Measurements from ENCODE around the gene PEX26.
"Not testable (repeated sequence)": the region's sequence is repeated elsewhere in the genome, so short reads cannot be mapped to it uniquely, and the experiment has no call there.

The PEX26 gene

GRCh38 chr22:18071968-18072310 lies 5.9 kb upstream of the PEX26 start:
- no peak for DNase-seq

- DNase-seq = no peak
Measured at GRCh38 chr22:18073467-18073866, 4.3 kb upstream of the PEX26 start.

- not testable (repeated sequence) for DNase-seq
Measured at GRCh38 chr22:18073927-18074326, 3.9 kb upstream of the PEX26 start.

GRCh38 chr22:18075101-18075719 lies 2.6 kb upstream of the PEX26 start:
- no peak for DNase-seq

- DNase-seq = peak; percentile 41 to 81
Measured at GRCh38 chr22:18075720-18076497, 1.9 kb upstream of the PEX26 start.

GRCh38 chr22:18077087-18077638 lies 627 bp upstream of the PEX26 start:
- DNase-seq = peak in 1 of 2 donors; percentile 14

- DNase-seq = peak; percentile 15 to 39
Measured at GRCh38 chr22:18078329-18079041, 695 bp downstream of the PEX26 start.

GRCh38 chr22:18079706-18080233 lies 2.0 kb downstream of the PEX26 start:
- DNase-seq = no peak

GRCh38 chr22:18081416-18081815 lies 3.6 kb downstream of the PEX26 start:
- no peak for DNase-seq

GRCh38 chr22:18082467-18082866 lies 4.7 kb downstream of the PEX26 start:
- DNase-seq = no peak

GRCh38 chr22:18083406-18083805 lies 5.6 kb downstream of the PEX26 start:
- DNase-seq = no peak

- no peak for DNase-seq
Measured at GRCh38 chr22:18085188-18085587, 7.4 kb downstream of the PEX26 start.

GRCh38 chr22:18087350-18087855 lies 9.6 kb downstream of the PEX26 start:
- DNase-seq = no peak

GRCh38 chr22:18088825-18089568 lies 11.2 kb downstream of the PEX26 start:
- no peak for DNase-seq

- DNase-seq = no peak
Measured at GRCh38 chr22:18090286-18090685, 12.5 kb downstream of the PEX26 start.

GRCh38 chr22:18091478-18091877 lies 13.7 kb downstream of the PEX26 start:
- no peak for DNase-seq

- DNase-seq = peak in 1 of 2 donors; percentile 51
Measured at GRCh38 chr22:18091916-18092526, 14.2 kb downstream of the PEX26 start.

- DNase-seq = no peak
Measured at GRCh38 chr22:18093661-18094060, 15.9 kb downstream of the PEX26 start.

- DNase-seq = no peak
Measured at GRCh38 chr22:18095101-18095805, 17.5 kb downstream of the PEX26 start.

GRCh38 chr22:18096823-18097222 lies 19.0 kb downstream of the PEX26 start:
- DNase-seq = no peak

- DNase-seq = no peak
Measured at GRCh38 chr22:18100781-18101180, 23.0 kb downstream of the PEX26 start.

All from CD4-positive, alpha-beta T cell treated with Interleukin-4 for 1 hour (primary cell).